ENCODE results near the gene DLX4.

DLX4 gene

DNA sequence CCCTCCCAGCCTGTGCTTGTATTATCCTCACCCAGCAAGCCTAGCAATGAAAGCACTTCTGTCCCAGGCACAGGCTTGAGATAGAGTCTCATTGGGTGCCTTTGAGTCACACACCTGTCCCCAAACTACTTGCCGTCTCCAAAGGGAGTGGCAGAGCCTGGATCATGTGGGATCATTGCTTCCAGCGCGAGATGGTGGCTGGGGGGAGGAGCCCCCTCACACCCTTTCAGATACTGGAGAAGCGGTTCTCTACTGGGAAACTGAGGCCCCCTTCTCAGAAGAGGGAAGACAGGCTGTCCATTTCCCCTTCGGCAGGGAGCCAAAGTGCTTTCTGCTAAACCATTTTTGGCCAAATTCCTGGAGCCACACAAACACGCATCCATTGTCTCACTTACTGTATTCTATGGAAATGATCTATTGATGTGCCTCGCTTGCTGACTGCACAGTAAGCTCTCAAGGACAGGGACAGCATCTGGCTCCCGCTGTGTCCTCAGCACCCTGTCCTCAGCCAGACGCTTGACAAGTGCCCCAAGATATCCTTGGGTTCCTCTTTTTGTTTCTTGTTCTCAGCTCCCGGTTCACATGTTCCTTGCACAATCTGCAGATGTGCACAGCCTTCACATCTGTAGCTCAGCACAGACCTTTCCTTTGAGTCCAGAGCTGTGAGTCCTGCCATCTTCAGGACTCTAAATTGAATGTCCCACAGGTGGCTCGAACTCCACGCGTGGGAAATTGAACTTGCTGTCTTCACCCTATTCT is 52.0 kb downstream of the DLX4 start:
- DNase-seq: no peak

- DNase-seq: no peak
Observed at GRCh38 chr17:50021681-50022370, 52.8 kb downstream of the DLX4 start.

- DNase-seq: no peak
Observed at GRCh38 chr17:50022463-50023130, 53.6 kb downstream of the DLX4 start.

- DNase-seq: no peak
Observed at GRCh38 chr17:50023520-50023919, 54.5 kb downstream of the DLX4 start.
